ENCODE results near the gene CDA. TPM values are rescaled to one million over a fixed set of nuclear protein-coding genes. Genes with fewer than 3 reads are reported as not detected.
A peak's percentile ranks its signal among the peaks of the same experiment; 100 is the strongest.

The CDA gene
- total RNA-seq, 1 experiment from 2014 or later, result 0.95 TPM

- peak; percentile 42 for DNase-seq (ENCODE audit: low read depth)
- in situ Hi-C loops (cut with HindIII; ENCODE audit: low pct_unique_long_range_greater_than_20kb, low sequenced_read_pairs), result no loop called here
Measured at GRCh38 chr1:20634065-20634593, 45.2 kb downstream of the CDA start.

- DNase-seq (ENCODE audit: low read depth), result no peak
- in situ Hi-C loops (cut with HindIII; ENCODE audit: low pct_unique_long_range_greater_than_20kb, low sequenced_read_pairs), result no loop called here
Measured at GRCh38 chr1:20634594-20635084, 45.7 kb downstream of the CDA start.

DNA sequence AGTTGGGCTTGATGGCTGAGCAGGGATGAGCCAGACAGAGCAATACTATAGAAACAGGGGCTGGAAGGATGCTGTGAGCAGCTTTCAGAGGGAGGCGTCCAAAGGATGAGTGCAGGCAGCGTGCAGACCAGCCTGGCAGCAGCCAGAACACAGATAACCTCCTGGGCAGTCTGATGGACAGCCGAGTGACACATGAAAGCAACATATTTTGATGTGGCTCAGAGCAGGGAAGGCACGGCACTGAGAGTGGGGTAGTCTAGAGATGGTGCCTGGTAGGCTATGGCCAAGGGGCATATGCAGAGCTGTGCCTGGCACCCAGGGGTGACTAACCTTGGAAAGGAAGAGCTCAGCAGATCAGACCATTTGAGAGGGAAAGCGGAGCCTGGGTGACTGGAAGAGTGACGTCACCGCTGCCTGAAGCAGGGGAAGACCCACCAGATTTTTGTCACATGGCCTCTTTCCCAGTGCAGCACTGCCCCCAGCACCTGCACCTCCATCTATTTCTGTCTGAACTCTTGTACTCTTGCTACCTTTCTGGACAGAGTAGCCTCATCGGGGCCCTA is 48.0 kb downstream of the CDA start:
- no peak for DNase-seq (ENCODE audit: low read depth)
- in situ Hi-C loops (cut with HindIII; ENCODE audit: low pct_unique_long_range_greater_than_20kb, low sequenced_read_pairs), result no loop called here

- peak; percentile 51 for DNase-seq (ENCODE audit: low read depth)
- in situ Hi-C loops (cut with HindIII; ENCODE audit: low pct_unique_long_range_greater_than_20kb, low sequenced_read_pairs), result no loop called here
Measured at GRCh38 chr1:20640183-20640597, 51.3 kb downstream of the CDA start.

DNA sequence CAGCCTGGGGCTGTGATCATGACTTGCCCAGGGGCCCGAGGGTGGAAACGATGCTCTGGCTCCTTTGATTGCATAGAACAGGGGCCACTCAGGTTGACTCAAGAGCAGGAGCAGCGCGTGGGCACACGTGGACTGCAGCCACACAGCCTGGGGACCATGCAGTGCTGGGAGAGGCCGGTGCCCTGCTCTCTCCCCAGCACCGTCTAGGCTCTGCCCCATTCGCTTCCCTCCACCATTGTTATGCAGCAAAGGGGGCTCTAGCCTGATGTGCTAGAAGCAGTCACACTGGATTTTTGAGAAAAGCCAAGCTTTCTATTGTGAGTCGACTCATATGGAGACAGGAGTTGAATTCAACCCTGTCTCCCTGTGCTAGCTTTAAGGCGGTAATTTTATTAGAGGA is 53.1 kb downstream of the CDA start:
- in situ Hi-C loops (cut with HindIII; ENCODE audit: low pct_unique_long_range_greater_than_20kb, low sequenced_read_pairs), result no loop called here
- no peak for DNase-seq (ENCODE audit: low read depth)

GRCh38 chr1:20643080-20643479 is 54.2 kb downstream of the CDA start:
- in situ Hi-C loops (cut with HindIII; ENCODE audit: low pct_unique_long_range_greater_than_20kb, low sequenced_read_pairs), result no loop called here
- DNase-seq (ENCODE audit: low read depth), result no peak

- no peak for DNase-seq (ENCODE audit: low read depth)
- in situ Hi-C loops (cut with HindIII; ENCODE audit: low pct_unique_long_range_greater_than_20kb, low sequenced_read_pairs), result no loop called here
Measured at GRCh38 chr1:20644416-20644815, 55.5 kb downstream of the CDA start.

DNA sequence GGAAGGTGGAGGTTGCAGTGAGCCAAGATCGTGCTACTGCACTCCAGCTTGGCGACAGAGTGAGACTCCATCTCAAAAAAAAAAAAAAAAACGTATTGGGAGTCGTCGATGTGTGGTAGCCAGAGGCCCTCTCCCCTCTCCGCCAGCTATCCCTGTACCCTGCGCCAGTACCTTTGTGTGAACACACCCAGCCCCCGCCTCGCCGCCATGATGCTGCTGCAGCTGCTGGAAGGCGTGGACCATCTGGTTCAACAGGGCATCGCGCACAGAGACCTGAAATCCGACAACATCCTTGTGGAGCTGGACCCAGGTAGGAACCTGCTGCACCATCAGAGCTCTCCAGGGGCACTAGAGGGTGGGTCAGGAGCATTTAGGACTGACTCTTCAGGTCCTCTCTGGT is 56.5 kb downstream of the CDA start:
- in situ Hi-C loops (cut with HindIII; ENCODE audit: low pct_unique_long_range_greater_than_20kb, low sequenced_read_pairs), result no loop called here

DNA sequence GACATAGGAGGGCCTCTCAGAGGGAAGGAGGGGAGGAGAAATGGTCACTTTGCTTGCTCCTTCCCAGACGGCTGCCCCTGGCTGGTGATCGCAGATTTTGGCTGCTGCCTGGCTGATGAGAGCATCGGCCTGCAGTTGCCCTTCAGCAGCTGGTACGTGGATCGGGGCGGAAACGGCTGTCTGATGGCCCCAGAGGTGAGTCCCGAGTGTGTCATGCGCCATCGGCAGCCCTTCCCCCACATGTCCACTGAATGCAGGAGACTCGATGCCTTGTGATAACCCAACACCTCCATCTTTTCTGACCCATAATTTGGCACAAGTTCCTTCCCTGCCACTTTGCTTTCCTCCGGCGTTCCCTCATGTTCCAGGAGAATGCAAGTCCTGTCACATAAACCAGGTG is 59.5 kb downstream of the CDA start:
- in situ Hi-C loops (cut with HindIII; ENCODE audit: low pct_unique_long_range_greater_than_20kb, low sequenced_read_pairs), result no loop called here

More for the DNA sequence above, 56.5 kb downstream of the CDA start:
- no peak for DNase-seq (ENCODE audit: low read depth)

GRCh38 chr1:20648946-20649345 is 60.0 kb downstream of the CDA start:
- in situ Hi-C loops (cut with HindIII; ENCODE audit: low pct_unique_long_range_greater_than_20kb, low sequenced_read_pairs), result no loop called here
- DNase-seq (ENCODE audit: low read depth), result no peak

More for the DNA sequence above, 59.5 kb downstream of the CDA start:
- DNase-seq (ENCODE audit: low read depth), result no peak

DNA sequence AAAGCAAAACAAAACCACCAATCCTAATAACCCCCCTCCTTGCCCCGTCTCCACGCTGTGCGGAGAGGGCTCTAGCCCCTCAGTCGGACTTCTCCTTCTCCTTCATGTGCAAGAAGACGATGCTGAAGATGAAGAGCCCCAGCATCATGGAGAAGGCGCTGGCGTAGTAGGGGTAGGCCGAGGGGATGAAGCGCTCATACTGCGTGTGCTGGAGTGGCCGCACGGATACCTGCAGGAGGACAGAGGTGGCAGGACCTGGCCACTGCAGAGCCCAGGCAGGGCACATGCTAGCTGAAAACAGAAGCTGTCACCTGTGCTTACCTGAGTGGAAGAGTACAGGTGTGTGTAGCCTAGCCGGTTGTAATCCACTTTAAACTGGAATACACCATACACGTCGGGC is 63.4 kb downstream of the CDA start:
- DNase-seq (ENCODE audit: low read depth), result no peak
- in situ Hi-C loops (cut with HindIII; ENCODE audit: low pct_unique_long_range_greater_than_20kb, low sequenced_read_pairs), result no loop called here

DNA sequence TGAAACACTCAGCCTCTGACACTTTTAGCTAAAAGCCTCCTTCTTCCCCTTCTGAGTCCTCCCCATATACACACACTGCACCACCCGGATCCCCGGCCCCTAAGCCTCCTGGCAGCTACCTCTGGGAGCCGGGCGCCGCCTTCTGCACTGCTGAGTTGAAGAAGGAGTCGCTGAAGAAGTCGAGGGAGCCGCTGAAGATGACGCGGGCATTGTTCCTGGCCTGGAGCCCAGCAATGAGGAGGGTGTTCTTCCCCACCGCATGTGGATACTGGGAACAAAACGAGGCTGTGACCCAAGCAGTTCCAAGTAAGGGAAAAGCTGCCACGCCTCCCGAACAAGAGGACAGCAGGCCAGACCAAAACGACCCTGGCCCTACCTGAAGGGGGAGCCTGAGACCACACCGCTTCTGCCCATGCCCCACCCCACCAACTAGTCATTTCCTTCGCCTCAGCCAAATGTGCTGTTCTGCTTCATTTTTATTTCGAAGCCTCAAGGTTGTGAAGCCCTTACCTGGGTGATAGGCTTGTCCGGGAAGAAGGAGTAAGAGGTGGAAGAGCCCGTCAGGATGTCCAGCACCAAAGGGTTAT is 65.3 kb downstream of the CDA start:
- no peak for DNase-seq (ENCODE audit: low read depth)
- in situ Hi-C loops (cut with HindIII; ENCODE audit: low pct_unique_long_range_greater_than_20kb, low sequenced_read_pairs), result no loop called here

DNA sequence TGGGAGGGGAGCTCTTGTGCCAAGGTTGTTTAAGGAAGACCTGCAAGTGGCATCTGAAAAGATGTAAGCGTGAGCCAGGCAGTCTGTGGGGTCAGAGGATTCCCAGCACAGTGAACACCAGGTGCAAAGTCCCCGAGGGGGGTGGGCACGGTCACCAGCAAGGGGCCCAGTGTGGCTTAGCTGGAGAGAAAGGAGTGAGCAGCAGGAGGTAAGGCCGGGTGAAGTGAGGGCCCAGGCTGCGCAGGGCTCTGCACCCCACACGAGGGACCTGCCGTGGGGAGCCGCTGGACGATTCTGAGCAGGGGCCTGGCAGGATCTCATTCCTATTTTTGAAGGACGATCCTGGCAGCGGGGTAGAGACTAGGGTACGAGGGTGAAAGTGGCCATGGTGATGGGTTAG is 68.1 kb downstream of the CDA start:
- DNase-seq (ENCODE audit: low read depth), result no peak
- in situ Hi-C loops (cut with HindIII; ENCODE audit: low pct_unique_long_range_greater_than_20kb, low sequenced_read_pairs), result no loop called here

GRCh38 chr1:20658166-20658915 is 69.4 kb downstream of the CDA start:
- in situ Hi-C loops (cut with HindIII; ENCODE audit: low pct_unique_long_range_greater_than_20kb, low sequenced_read_pairs), result no loop called here
- DNase-seq (ENCODE audit: low read depth), result no peak

DNA sequence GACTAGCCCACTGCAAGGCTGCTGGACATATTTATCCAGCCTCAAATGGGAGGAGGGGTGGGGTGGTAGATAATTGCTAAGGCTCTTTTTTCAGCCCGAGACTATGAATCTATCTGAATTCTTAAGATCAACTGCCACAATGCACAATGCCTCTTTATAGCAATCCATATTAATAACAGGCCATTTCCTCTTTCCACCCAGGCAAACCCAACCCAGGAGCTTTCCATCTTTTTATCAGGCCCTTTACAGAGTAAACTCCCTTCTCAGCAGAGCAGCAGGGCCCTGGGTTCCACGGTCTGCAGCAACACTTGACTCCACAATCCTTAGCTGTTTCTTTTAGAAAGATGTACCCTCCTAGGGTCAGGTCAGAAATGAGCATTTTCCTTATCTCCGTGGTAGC is 71.5 kb downstream of the CDA start:
- in situ Hi-C loops (cut with HindIII; ENCODE audit: low pct_unique_long_range_greater_than_20kb, low sequenced_read_pairs), result no loop called here
- DNase-seq (ENCODE audit: low read depth), result no peak

DNA sequence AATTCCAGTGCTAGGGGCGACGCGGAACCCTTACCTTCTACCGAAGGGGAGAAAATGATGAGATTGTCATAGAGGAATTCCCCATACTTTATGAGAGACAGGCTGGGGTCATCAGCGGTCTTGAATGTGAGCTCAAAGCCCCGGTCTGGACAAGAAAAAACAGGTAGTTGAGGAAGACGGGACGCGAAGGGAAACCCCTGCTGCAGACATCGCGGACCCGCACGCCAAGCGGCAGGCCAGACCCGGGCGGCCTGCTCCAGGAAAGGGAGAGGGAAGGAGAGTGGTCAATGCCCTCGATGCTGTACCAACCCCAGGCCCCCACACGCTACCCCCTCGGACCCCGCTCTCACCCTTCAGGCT is 71.9 kb downstream of the CDA start:
- no peak for DNase-seq (ENCODE audit: low read depth)
- in situ Hi-C loops (cut with HindIII; ENCODE audit: low pct_unique_long_range_greater_than_20kb, low sequenced_read_pairs), result no loop called here

DNA sequence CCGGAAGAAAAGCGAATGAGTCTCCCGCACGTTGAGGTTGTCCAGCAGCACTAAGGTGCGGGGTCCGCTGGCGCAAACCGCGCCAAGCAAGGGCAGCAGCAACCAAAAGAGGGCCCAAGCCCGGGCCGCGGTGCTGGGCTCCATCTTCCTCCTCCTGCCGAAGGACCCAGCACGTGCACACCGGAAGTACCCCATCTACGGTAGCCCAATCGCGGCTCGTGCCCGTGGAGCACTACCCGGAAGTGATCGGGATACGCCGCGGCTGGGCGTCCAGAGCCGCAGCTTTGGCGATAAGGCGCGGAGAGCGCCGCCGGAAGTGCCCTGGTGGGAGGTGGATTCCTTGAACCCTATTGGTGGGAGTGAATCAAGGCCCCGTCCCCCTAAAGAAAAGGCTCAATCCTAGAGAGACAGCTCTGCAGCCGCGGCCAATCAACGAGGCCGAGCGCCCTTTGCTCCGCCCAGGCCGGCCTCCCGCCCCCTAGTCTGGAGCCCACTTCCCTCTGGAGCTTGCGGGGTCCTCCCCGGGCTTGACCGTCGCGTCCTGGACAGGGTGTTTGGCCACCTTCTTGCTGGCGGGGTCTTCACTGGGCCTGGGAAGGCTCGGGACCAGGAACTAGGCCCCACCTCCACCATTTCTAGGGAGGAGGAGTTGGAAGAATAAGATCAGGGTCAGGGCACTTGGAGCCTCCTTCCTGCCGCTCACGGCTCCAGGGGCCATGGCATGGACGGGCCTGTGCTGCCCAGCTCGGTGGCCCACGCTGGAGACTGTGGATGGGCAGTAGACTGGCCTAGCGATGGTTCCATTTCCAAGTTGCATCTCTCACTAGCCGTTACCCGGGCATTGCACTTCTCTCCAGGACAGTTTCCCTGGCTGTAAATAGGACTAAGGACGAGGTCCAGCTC is 72.6 kb downstream of the CDA start, which contains the start of gene DDOST:
DDOST (minus strand) TSS at position 163 of the 903 bp plus-strand sequence; CDS start at position 144, 19 bp downstream.
- DNase-seq (ENCODE audit: low read depth), result peak; percentile 96
- in situ Hi-C loops (cut with HindIII; ENCODE audit: low pct_unique_long_range_greater_than_20kb, low sequenced_read_pairs), result no loop called here

GRCh38 chr1:20662110-20662475 is 73.2 kb downstream of the CDA start:
- in situ Hi-C loops (cut with HindIII; ENCODE audit: low pct_unique_long_range_greater_than_20kb, low sequenced_read_pairs), result no loop called here
- DNase-seq (ENCODE audit: low read depth), result no peak
